GM20000 (cell line): ENCODE measurements around the gene CAMSAP2.

ENCODE experiments used
- DNase-seq: peaks from one replicate; pipeline ENCODE4 v3.0.0; 2012; ENCODE audit warnings: low spot score
- CTCF ChIP-seq: IDR thresholded peaks from 2 replicates; pipeline ENCODE4 v1.5.1; 2012; ENCODE audit warnings: mild to moderate bottlenecking, control low read depth; ENCODE audit errors: extremely low read depth, missing control alignments

CAMSAP2 gene, protein sequence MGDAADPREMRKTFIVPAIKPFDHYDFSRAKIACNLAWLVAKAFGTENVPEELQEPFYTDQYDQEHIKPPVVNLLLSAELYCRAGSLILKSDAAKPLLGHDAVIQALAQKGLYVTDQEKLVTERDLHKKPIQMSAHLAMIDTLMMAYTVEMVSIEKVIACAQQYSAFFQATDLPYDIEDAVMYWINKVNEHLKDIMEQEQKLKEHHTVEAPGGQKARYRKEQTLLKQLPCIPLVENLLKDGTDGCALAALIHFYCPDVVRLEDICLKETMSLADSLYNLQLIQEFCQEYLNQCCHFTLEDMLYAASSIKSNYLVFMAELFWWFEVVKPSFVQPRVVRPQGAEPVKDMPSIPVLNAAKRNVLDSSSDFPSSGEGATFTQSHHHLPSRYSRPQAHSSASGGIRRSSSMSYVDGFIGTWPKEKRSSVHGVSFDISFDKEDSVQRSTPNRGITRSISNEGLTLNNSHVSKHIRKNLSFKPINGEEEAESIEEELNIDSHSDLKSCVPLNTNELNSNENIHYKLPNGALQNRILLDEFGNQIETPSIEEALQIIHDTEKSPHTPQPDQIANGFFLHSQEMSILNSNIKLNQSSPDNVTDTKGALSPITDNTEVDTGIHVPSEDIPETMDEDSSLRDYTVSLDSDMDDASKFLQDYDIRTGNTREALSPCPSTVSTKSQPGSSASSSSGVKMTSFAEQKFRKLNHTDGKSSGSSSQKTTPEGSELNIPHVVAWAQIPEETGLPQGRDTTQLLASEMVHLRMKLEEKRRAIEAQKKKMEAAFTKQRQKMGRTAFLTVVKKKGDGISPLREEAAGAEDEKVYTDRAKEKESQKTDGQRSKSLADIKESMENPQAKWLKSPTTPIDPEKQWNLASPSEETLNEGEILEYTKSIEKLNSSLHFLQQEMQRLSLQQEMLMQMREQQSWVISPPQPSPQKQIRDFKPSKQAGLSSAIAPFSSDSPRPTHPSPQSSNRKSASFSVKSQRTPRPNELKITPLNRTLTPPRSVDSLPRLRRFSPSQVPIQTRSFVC (N-terminal part only)

GRCh38 chr1:200738327-200738948, at the start of gene CAMSAP2:
Gene CAMSAP2, plus strand, starts transcription at chr1:200738893. Its CDS starts 935 bp downstream, at chr1:200739828.
- no peak for TF ChIP-seq CTCF
- DNase-seq = peak; percentile 87

DNA sequence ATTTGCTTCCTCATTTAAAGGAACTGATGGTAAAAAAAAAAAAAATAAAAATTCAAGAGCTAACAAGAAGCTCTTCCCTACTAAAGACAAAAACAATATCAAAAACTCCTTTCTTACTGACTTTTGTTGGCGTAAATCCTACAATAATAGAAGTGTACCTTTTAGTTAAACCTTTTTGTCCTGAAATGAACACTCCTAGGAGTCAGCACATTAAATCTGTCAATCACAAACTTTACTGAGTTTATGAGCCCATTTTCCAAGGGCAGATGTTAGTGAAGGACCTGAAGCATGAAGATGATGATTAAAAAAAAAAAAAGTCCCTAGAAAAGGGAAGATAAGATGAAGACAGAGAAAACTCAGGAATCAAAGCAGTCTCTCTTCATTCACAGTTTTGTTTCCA, 46.4 kb upstream of the CAMSAP2 start:
- no peak for TF ChIP-seq CTCF
- no peak for DNase-seq

GRCh38 chr1:200693327-200693726, 45.4 kb upstream of the CAMSAP2 start:
- TF ChIP-seq CTCF = no peak

GRCh38 chr1:200694738-200695137, 44.0 kb upstream of the CAMSAP2 start:
- no peak for TF ChIP-seq CTCF
- DNase-seq = no peak

More at GRCh38 chr1:200693327-200693726, 45.4 kb upstream of the CAMSAP2 start:
- no peak for DNase-seq

- TF ChIP-seq CTCF = no peak
- no peak for DNase-seq
These were observed 38.8 kb upstream of the CAMSAP2 start for GRCh38 chr1:200699871-200700270.

GRCh38 chr1:200704986-200705500, 33.6 kb upstream of the CAMSAP2 start:
- no peak for TF ChIP-seq CTCF

More at GRCh38 chr1:200704986-200705500, 33.6 kb upstream of the CAMSAP2 start:
- DNase-seq = no peak
